GM19099 (cell line): ENCODE results near the gene SMNDC1.

Experiments used
- POLR2A ChIP-seq: IDR thresholded peaks from 3 replicates; pipeline ENCODE4 v1.6.1; 2011; ENCODE audit warnings: low read depth; ENCODE audit not compliant: insufficient read length; ENCODE audit errors: extremely low read depth

Gene SMNDC1

GRCh38 chr10:110242511-110242910 is 62.2 kb downstream of the SMNDC1 start:
- no peak for TF ChIP-seq POLR2A

GRCh38 chr10:110241841-110242240 is 62.9 kb downstream of the SMNDC1 start:
- no peak for TF ChIP-seq POLR2A

GRCh38 chr10:110241407-110241806 is 63.3 kb downstream of the SMNDC1 start:
- no peak for TF ChIP-seq POLR2A
